Ishikawa (cell line): ENCODE results near the gene CYB5R4.

Experiments
- CREB1 ChIP-seq: IDR thresholded peaks from 2 replicates; pipeline ENCODE4 v1.6.1; 2012; ENCODE audit warnings: low read depth
- EP300 ChIP-seq: IDR thresholded peaks from 2 replicates; pipeline ENCODE4 v1.6.1; 2012; ENCODE audit warnings: borderline replicate concordance
- MAX ChIP-seq: IDR thresholded peaks from 2 replicates; pipeline ENCODE4 v1.6.1; 2012
- REST ChIP-seq: IDR thresholded peaks from 2 replicates; pipeline ENCODE4 v1.6.1; 2012; ENCODE audit warnings: low read depth, mild to moderate bottlenecking
- TAF1 ChIP-seq: IDR thresholded peaks from 2 replicates; pipeline ENCODE4 v1.6.1; 2012; ENCODE audit warnings: low read depth, mild to moderate bottlenecking
- TCF12 ChIP-seq: IDR thresholded peaks from 2 replicates; pipeline ENCODE4 v1.6.1; 2012; ENCODE audit warnings: low read depth
- TEAD4 ChIP-seq: IDR thresholded peaks from 2 replicates; pipeline ENCODE4 v1.6.1; 2012
- USF1 ChIP-seq: IDR thresholded peaks from 2 replicates; pipeline ENCODE4 v1.6.1; 2012

GRCh38 chr6:84013354-84013753, 153.9 kb downstream of the CYB5R4 start:
- TF ChIP-seq EP300 = no peak
- no peak for TF ChIP-seq TAF1
- no peak for TF ChIP-seq USF1
- no peak for TF ChIP-seq CREB1
- no peak for TF ChIP-seq TCF12
- TF ChIP-seq REST = no peak
- no peak for TF ChIP-seq MAX
- no peak for TF ChIP-seq TEAD4
